ENCODE results near the gene CCDC15. TPM values are rescaled to one million over a fixed set of nuclear protein-coding genes. Genes with fewer than 3 reads are reported as not detected.
"Not testable (repeated sequence)": the region's sequence is repeated elsewhere in the genome, so short reads cannot be mapped to it uniquely, and the experiment has no call there.

The CCDC15 gene
- total RNA-seq, 1 experiment from 2014 or later: 4.1 TPM

DNA sequence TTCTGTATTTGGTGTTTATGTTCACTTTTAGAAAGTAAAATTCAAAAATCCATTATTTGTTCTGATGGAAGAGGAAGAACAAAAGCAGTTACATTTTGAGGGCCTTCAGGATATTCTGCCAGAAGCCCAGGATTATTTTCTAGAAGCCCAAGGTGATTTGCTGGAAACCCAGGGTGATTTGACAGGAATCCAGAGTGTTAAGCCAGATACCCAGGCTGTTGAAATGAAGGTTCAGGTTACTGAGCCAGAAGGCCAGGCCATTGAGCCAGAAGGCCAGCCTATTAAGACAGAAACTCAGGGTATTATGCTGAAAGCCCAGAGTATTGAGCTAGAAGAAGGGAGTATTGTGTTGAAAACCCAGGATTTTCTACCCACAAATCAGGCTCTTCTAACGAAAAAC, 33.1 kb downstream of the CCDC15 start:
- DNase-seq (ENCODE audit: low spot score): no peak

DNA sequence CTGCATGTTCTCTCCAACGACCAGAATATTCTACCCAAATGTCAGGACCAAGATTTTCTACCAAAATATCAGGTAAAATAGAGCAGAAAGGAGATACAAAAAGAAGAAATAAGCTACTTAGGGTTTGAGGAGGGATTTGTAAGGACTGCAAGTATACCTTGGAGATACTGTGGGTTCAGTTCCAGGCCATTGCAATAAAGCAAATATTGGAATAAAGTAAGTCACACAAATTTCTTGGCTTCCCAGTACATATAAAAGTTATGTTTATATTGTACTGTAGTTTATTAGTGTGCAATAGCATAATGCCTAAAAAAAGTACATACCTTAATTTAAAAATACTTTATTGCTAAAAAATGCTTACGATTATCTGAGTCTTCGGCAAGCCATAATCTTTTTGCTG, 34.1 kb downstream of the CCDC15 start:
- DNase-seq (ENCODE audit: low spot score): no peak

DNA sequence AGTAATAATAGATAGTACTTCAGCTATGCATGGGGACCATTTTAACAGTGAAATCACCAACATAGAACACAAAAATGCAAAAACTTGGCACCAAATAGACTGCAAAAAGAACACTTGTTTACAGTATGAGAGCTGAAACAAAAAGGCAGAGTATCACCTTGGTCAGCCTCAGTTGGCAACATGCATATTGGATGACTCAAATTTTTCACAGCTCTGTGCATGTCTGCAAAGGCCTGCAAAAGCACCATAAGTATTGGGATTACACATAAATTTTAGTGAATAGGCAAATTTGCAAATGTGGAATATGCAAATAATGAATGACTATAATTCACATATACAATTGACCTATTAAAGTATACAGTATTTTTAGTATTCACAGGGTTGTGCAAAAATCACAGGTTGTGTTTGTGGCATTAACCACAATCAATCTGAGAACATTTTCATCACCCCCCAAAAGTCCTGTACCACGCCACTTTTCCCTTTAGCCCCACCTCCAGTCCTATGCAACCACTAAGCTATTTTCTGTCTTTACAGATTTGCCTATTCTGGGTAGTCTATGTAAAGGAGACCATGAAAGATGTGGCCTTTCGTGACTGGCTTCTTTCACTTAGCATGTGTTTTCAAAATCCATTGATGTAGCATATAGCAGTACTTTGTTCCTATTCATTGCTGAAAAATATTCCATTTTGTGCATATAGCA, 47.2 kb downstream of the CCDC15 start:
- DNase-seq (ENCODE audit: low spot score): no peak

DNA sequence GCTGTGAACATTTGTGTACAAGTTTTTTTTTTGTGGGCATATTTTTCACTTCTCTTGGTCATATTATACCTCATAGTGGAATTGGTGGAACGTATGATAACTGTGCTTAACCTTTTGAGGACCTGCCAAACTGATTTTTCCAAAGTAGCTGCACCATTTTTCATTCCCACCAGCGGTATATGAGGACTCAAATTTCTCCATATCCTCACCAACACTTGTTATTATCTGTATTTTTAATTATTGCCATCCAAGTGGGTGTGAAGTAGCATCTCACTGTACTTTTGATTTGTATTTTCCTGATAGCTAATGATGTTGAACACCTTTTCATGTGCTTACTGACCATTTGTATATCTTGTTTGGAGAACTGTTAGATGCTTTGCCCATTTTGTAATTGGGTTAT, 47.8 kb downstream of the CCDC15 start:
- no peak for DNase-seq (ENCODE audit: low spot score)

DNA sequence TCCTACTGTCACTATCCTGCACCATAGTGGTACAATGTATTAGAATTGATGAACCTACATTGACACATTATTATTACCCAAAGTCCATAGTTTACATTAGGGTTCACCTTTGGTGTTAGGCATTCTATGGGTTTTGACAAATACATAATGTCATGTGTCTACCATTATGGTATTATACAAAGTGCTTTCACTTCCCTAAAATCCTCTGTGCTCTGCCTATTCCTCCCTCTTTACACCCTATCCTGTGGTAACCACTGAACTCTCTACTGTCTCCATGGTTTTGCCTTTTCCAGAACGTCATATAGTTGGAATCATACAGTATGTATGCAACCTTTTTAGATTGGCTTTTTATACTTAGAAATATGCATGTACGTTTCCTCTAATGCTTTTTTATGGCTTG, 51.5 kb downstream of the CCDC15 start:
- no peak for DNase-seq (ENCODE audit: low spot score)

DNA sequence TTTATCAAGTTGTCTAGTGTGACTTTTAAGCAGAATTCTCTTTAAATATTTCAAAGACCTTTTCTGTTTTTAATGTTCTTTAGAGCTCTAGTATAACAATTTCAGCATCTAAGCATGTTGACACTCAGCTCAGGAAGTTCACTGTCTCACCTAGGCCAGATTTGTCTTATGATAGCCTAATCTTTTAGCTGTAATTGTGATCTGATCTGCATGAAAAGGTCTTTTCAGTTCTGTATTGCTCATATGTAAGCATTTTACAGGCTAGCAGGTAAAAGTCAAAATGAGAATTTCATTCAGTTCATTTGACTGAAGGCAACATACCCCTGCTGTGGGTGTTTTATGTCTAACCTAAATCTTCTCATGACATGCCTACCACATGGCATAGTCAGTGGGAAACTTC, 62.4 kb downstream of the CCDC15 start:
- no peak for DNase-seq (ENCODE audit: low spot score)

DNA sequence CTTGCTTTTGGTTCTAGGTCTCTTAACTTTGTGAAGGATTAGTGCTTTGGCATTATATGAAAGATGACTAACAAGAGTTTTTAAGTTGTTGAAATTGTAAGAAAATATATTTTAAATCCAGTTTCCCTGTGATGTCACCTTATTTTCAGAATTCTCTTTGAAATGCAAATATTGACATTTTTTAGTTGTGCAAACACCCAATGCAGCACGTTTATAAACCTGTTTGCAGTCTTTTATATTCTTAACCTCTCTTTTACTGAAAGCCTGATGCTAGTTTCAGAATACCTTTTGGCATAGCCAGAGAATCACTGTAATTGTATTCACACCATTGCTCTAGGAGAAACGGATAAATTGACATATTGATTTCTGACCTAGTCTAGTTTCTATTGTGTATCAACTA, 66.3 kb downstream of the CCDC15 start:
- DNase-seq (ENCODE audit: low spot score): no peak

DNA sequence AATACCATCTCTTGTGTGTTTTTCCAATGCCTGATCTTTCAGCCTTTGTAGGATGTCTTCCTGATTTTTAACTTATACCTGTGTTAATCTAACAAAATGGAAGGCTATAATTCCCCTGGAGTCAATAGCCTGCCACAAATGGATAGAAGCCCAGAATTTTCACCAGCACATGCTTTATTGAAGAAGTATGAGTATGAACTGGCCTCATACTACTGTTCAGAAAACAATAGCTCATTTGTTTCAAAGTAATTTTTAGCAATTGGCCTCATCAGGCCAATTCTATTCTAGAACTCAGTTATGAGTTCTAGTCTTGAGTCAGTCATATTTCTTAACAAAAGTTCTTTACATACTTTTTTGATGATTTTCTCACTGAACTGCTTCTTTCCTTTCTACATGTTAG, 68.5 kb downstream of the CCDC15 start:
- no peak for DNase-seq (ENCODE audit: low spot score)

DNA sequence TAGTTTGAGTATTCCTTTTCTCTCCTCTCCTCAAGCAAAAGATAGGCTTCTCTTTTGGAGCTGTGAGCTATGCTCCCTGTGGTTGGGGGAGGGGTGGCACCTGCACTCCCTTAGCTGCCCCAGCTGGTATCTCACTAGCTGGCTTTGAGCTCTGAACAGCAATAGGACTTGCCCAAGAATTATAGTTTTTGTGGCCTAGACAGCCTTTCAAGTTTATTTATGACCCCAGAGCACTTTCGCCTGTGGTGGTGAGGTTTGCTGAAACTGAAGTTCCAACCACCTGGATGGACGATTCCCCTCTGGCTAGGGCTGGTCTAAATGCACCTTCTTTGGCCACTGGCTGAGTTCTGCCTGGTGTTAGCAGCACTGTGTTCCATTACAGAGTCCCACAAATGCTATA, 72.0 kb downstream of the CCDC15 start:
- no peak for DNase-seq (ENCODE audit: low spot score)

DNA sequence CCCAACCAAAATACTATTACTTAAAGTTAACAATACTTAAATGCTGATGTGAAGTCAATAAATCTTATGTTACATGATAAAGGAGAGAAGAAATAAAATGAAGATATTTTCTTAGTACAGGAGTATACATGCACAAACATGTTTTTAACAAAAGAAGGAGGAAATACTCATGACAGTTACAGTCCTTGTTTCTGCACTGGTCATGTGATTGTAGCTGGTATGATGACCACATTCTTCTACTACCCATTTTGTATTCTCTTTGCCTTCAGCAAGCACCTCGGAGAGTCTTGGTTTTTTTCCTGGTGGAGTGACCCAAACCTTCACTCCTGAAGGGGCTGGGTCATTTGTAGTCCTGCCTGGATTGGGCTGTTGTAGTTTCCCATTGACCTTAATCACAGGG, 75.4 kb downstream of the CCDC15 start:
- DNase-seq (ENCODE audit: low spot score): not testable (repeated sequence)

DNA sequence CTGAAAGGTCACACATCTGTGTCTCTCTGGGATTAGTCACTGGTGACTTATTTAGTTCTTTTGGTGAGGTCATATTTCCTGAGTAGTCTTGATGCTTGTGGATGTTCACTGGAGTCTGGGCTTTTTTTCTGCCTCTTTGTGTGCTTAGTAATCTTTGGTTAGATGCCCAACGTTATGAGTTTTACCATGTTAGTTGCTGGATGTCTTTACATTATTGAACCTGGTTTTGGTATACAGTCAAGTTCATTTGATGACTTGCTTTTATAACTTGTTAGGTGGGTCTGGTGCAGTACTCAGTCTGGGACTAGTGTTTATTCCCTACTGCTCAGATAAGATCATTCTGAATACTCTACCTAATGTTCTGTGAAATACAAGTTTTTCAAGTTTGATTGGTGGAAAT, 82.9 kb downstream of the CCDC15 start:
- DNase-seq (ENCODE audit: low spot score): peak; percentile 58

DNA sequence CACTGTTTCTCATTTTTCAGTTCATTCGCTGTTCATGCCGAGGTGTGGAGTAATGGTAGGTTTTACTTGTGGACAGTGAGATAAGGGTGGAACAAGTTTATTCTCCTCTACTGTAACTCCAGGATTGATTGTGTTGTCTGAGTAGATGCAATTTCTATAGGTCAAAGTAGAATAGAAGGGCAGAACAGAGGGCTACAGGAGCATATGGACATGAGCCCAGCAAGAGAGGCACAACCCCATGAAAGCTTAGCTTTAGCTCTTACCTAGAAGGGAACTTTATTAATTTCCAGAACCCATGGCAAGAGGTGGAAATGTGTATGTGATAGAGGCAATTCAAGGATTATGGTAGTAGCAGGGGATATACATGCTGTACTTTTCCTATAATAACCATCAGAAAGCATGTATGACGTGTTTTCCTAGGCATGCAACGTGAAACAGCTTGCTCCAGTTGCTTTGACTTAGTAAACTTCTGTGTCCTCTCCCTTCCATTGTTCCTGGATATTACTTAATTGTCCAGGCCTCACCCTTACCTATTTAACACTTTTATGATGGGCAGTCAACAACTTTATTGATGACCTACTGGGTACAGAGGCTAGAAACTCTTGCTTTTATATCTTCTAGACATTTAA, 95.3 kb downstream of the CCDC15 start:
- no peak for DNase-seq (ENCODE audit: low spot score)

DNA sequence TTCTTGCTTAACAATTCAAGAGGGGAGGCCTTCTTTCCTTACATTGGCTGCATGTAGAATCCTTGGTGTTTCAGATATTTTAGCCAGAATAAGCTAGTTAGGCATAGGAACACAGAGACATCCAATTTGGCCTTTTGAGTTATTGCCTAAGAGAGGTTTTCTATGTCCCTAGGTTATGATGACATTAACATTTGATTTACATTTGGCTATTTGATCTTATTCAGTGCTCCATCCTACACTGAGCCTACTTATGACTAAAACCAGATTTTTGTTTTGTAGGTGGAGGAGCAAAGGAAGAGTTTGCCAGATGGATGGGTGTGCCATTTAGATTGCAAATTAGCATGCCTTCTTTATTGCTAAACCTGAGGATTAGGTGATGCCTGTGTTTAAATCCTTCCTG, 98.0 kb downstream of the CCDC15 start:
- DNase-seq (ENCODE audit: low spot score): no peak

DNA sequence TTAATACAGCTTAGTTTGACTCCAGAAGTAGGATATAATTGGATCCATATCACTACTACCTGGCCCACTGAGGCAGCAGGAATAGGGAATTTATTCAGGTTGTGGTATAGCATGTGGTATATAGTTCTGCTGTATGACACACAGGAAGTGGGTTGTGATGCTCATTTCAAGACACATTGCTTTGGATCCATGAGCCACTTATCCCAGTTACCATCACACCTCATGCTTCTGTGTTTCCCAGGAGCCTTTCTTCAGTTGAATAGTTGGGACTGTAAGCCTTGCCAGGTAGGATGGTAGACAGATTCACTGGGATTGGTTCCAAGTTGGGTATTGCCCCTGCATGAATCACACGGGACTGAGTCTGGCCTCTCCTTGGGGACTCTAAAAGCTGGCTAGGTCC, 99.2 kb downstream of the CCDC15 start:
- no peak for DNase-seq (ENCODE audit: low spot score)

DNA sequence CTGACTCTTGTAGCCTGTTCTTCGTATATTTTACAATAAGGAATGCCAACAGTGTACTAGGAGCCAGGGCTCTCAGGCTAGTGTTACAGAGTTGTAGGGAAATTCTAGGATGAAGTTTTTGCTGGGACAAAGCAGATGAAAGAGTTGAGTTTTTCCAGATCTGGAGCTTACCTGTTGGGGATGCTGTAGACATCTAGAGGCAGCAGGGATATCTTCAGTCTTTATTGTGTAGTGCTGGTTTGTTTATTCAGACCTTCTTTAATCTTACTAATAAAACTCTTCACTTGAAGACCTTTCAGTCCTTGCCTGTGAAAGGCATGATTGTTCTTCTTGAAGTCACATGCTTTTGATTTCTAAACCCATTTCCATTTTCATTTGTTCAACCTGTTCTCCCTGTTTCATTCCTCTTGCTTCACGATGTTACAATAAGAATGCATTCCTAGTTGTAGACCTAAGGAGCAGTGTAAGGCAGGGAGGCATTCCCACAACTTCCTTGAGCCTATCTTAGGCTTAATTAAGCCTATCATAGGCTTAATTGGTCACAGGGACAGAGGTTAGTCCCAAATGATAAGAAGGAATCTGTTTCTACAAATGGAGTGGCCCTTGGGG, 101.2 kb downstream of the CCDC15 start:
- no peak for DNase-seq (ENCODE audit: low spot score)

DNA sequence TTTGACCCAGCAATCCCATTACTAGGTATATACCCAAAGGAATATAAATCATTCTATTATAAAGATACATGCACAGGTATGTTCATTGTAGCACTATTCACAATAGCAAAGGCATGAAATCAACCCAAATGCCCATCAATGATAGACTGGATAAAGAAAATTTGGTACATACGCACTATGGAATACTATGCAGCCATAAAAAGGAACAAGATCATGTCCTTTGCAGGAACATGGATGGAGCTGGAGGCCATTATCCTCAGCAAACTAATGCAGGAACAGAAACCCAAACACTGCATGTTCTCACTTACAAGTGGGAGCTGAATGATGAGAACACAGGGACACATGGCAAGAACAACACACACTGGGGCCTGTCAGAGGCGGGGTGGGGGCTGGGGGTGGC, 102.1 kb downstream of the CCDC15 start:
- DNase-seq (ENCODE audit: low spot score): not testable (repeated sequence)

DNA sequence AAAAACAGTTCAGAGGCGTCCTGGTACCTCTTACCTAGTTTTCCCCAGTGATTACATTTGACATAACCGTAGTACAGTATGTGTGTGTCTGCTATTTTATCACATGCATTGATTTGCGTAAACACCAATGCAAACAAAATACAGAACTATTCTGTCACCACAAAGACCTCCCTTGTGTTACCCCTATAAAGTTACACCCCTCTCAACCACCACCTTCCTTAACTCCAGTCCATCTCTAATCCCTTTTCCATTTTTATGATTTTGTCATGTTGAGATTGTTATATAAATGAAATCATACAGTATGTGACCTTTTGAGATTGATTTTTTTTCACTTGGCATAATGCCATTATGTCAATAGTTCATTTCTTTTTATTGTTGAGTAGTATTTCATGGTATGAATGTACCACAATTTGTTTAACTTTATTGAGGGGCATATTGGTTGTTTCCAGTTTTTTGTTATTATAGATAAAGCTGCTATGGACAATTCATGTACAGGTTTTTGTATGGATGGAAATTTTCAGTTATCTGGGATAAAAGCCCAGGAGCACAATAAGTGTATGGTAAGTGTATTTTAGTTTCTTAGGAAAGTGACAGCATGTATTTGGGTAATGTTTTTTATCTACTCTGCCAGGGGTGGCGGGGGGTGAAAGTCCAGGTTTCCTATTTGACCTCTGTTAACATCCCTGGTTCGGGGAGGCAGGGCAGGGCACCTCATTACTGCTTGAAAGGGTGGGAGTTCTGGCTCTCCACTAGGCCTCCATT, 103.1 kb downstream of the CCDC15 start:
- DNase-seq (ENCODE audit: low spot score): no peak

DNA sequence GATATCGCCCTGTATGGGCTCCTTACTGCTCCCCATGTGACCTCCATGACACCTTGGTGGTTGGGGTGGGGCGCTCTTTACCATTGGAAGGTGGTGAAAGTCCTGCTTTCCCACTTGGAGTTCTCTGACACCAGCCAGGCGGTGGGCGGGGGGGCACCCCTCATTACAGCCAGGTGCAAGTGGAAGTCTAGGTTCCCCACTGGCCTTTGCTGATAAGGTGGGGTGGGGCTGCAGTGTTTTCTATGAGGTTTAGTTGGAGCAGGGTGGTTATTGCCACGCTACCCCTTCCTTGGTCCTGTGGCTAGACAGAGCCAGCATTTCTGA, 103.7 kb downstream of the CCDC15 start:
- DNase-seq (ENCODE audit: low spot score): no peak

DNA sequence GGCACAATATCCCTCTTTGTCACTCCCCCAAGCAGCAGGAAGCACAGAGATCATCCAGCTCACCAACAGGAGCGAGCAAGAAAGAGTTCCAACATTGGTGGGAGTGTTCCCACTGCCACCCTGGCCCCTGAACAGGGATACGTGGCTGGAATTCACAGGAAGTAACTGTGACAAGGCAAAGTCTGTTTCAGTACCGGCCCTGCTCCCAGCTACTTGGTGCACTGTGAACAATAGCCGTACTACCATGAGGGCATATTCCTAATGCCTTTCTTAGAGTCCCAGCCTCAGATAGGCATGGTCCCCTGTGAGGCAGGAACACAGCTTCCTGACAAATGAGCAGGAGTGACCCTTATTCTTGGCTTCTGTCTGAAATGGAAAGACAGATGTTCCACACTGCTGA, 107.3 kb downstream of the CCDC15 start:
- DNase-seq (ENCODE audit: low spot score): no peak

DNA sequence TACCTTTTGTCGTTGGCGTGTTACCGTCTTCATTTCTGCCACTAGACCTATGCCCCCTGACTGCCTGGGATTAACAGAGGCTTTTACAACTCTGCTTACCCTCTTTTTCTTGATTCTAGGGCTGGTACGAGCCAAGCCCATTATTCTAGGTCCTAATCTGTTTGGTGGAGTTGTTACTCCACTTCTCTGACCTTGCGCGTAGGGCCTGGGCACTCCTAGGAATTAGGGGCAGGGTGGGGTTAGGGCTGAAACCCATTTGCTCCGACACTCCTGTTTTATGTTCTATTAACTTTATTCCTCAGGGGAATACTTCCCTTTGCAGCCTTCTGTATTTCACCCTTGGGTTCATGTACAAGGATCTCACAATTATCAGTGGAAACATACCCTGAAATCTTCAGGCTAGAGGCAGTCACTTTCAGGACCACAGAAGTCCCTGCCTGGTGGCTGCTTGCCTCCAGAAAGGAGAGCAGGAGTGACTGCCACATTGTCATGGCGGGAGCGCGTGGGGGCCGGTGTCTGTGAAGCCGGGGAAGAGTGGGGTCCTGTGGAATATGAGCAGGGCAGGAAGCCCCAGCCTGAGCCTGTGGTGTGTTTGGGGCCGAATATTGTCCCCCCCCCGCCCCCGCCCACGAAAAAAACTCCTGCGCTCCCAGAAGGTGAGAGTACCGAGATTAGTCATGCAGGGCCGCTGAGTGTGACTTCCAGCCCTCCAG, 108.4 kb downstream of the CCDC15 start:
- no peak for DNase-seq (ENCODE audit: low spot score)

DNA sequence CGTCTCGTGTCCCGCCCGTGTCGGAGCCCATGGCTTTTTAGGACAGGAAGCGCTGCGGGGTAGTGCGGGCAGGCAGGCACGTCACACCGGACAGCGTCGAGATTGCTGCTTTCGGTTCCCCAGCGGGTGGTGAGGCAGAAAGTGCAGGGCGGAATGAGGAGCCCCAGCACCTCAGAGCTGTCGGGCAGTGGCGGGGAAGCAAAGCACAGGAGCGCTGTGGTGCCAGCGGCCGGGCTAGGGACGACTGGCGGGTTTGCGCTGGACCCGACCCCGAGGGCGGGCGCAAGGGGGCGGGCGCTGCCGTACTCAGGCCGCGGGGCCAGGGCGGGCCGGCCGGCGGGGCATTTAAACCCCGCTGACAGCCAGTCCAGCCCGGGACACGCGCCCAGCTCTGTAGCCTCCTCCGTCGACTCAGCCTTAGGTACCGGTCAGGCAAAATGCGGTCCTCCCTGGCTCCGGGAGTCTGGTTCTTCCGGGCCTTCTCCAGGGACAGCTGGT, 109.0 kb downstream of the CCDC15 start, which contains the start of gene SLC37A2:
Gene SLC37A2 (plus strand): TSS at position 375 of the 498 bp plus-strand sequence. CDS start 63 bp downstream, at position 438.
- peak; percentile 37 for DNase-seq (ENCODE audit: low spot score)

Data from A172 (cell line).